Smooth muscle cell of the brain vasculature (primary cell): ENCODE measurements around the gene EXOC3L1.

Source experiments
- DNase-seq: peaks from one replicate; pipeline ENCODE4 v3.0.0-alpha.2; 2012; ENCODE audit warnings: low read depth, low spot score

EXOC3L1 gene

GRCh38 chr16:67199011-67199807 is 9.3 kb upstream of the EXOC3L1 start, which contains the start of gene ELMO3:
Gene ELMO3, plus strand, starts transcription at chr16:67199131. Its CDS starts 196 bp downstream, at chr16:67199327.
- no peak for DNase-seq

DNA sequence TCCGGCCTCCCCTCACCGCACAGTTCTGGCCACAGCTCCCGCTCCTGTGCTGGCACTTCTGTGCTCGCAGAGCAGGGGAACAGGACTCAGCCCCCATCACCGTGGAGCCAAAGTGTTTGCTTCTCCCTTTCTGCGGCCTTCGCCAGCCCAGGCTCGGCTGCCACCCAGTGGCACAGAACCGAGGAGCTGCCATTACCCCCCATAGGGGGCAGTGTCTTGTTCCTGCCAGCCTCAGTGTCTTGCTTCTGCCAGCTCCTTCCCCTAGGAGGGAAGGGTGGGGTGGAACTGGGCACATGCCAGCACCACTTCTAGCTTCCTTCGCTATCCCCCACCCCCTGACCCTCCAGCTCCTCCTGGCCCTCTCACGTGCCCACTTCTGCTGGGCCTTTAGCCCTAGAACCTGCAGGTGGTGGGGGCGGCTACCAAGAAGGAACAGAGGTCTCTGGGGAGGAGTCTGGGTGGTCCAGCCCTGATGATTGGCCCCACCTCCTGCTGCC is 8.3 kb upstream of the EXOC3L1 start:
- DNase-seq = no peak

DNA sequence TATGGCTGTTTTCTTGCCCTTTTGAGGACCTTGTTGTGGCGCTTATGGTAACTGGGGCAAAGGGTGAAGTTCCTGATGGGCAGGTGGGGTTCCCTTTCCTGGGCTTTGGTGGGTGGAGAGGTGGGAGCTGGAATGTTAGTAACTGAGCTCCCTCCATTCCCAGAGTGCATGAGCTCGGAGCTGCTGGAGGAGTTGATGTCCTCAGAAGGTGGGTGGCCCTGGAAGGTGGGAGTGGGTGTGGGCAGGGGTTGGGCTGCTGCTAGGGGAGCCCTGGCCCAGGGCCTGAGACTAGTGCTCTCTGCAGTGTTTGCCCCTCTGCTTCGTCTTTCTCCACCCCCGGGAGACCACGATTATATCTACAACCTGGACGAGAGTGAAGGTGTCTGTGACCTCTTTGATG is 7.8 kb upstream of the EXOC3L1 start:
- no peak for DNase-seq

- DNase-seq = no peak
These were observed 6.9 kb upstream of the EXOC3L1 start for GRCh38 chr16:67196881-67197280.

DNA sequence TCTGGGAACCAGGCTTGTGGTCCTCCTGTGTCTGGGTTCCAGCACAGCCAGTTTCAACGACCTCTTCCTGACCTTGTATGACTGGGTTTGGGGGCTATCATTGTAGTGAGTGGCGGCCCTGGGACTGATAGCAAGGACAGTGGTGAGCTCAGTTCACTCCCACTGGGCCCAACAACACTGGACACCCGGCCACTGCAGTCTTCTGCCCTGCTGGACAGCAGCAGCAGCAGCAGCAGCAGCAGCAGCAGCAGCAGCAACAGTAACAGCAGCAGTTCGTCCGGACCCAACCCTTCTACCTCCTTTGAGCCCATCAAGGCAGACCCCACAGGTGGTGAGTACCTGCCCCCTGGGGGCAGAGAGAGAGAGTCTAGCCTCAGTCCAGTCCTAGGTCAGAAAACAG is 5.7 kb upstream of the EXOC3L1 start:
- no peak for DNase-seq

DNA sequence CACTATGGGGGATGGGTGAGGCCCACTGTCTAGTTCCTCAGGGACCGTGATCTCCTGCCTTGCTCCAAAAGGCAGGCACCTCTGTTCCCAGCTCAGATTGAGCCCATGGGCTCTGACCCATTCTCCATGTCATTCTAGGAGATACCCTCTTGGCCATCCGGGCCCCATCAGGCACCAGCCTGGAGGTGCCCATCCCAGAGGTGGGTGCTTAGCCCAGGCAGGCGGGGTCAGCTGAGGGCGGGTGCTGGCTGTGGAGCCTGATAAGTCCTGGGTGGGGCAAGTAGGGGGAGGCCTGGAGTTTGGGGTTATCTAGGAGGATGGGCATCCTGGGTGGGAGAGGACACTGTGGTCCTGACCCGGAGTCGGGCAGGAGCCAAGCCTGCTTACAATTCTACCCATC is 4.3 kb upstream of the EXOC3L1 start:
- DNase-seq = no peak

- no peak for DNase-seq
These were observed 3.6 kb upstream of the EXOC3L1 start for GRCh38 chr16:67193536-67193935.

DNA sequence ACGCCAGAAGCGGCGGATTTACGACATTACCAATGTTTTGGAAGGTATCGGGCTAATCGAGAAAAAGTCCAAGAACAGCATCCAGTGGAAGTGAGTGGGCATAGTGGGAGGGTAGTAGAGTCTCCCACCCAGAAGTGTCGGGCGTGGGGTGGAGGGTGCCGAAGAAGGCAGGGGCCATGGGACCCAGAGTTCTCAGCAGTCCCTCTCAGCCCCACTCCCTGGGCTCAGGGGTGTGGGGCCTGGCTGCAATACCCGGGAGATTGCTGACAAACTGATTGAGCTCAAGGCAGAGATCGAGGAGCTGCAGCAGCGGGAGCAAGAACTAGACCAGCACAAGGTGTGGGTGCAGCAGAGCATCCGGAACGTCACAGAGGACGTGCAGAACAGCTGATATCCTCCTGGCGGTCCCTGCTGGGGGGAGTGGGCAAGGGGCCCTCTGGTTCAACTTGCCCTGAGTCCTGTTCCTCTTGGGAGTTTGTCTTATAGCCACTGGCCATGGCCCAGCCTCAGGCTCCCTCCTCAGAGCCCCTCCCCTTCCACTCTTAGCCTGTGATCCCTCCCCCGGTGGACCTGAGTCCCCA is 2.9 kb upstream of the EXOC3L1 start:
- no peak for DNase-seq

DNA sequence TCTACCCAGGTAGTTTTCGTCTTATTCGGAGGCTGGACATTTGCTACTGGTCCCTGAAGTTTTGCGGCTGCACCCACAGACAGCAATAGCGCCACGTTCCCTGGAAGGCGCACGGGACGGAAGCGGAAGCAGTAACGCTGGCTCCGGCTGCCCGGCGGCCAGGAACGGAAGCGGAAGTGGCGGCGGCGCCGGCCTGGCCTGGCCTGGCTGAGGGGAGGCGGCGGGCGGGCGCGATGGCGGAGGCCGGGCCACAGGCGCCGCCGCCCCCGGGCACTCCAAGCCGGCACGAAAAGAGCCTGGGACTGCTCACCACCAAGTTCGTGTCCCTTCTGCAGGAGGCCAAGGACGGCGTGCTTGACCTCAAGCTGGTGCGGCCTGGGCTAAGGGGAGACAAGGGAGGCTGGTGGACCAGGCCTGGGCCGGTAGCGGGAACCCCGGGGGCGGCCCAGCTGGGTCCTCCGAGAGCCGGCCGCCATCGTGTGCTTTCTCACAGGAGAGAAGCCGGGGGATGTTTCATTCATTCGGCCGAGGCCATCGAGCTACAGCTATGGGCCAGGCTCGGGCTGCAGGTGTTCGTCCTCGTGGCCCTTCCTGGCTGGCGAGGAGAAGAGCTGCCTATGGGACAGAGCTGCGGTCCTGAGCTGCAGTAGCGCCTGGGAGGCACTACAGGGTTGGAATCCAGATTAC is 2.2 kb upstream of the EXOC3L1 start, which contains the start of gene E2F4:
TSS of gene E2F4 (plus strand) at position 161 of the 687 bp plus-strand sequence. CDS start at position 234, 73 bp downstream.
- peak; percentile 74 for DNase-seq

DNA sequence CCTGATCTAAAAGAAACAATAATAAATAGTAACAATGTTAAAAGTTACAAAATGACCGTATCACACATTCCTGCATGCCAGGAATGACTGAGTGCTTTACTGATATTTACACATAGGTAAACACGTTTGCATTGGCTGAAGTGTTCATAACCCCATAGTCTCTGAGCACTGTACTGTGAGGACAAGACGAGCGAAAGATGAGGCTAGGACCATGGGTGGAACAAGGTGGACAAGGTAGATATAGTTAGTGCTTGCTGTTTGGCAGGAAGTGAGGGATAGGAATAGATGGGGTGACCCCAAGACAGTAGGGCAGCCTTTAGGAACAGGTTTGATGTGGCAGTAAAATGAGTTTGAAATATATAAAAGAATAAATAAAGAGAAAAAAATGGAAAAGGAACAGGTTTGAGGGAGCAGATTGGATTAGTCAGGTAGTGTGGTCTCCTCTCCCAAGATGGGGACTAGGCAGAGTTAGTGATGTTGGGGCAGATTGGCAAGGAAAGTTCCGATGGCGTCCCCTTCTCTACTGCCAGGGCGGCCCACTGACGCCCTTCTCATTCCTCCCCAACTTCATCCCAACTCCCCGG is 1.6 kb upstream of the EXOC3L1 start:
- DNase-seq = no peak

DNA sequence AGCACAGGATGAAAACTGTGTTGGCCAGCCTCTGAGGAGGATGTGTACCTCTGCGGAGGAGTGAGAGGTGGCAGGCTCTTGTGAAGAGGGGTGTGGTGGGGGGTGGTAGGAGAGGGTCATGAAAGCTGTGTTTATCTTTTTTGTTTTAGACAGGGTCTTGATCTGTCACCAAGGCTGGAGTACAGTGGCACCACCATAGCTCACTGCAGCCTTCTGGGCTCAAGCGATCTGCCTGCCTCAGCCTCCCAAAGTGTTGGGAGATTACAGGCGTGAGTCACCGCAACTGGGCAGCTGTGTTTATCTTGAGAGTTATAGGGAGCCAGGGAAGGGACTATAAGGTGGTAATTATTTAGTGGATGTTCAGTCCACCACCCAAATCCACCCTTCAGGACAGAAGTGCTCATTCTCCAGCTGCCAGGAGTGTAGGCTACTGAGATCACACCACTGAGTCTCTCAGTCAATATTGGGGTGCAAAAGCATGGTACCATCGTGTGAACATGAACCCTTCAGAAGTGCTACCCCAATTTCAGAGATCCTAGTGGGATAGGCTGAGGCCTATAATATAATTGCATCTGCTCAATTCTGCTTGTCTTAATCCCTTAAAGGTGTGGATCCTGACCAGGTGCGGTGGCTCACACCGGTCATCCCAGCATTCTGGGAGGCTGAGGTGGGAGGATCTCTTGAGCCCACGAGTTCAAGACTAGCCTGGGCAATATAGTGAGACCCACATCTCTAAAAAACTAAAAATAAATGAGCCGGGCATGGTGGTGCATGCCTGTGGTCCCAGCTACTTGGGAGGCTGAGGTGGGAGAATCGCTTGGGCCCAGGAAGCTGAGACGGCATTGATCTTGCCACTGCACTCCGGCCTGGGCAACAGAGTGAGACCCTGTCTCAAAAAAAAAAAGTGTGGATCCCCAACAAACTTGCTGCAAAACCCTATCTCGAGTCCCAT is 788 bp upstream of the EXOC3L1 start:
- no peak for DNase-seq

GRCh38 chr16:67188798-67189197 is 1.1 kb downstream of the EXOC3L1 start:
- DNase-seq = no peak

DNA sequence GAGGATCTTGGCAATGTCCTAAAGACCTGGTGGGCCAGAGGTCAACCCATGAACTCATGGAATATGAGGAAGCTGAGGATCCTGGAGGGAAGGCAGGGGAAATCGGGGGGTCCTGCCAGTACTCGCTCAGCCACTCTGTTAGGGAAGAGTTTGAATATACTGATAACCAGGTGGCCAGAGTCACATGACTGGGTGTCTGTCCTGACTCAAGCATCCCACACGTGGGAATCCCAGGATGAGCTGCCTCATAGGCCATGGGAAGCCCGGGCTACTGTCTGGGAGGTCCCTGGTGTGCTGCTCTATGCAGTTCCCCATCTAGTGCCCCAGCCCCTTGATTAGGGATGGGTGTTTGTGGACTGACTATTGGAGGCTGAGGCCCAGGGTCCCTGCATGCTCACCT is 1.6 kb downstream of the EXOC3L1 start:
- no peak for DNase-seq

DNA sequence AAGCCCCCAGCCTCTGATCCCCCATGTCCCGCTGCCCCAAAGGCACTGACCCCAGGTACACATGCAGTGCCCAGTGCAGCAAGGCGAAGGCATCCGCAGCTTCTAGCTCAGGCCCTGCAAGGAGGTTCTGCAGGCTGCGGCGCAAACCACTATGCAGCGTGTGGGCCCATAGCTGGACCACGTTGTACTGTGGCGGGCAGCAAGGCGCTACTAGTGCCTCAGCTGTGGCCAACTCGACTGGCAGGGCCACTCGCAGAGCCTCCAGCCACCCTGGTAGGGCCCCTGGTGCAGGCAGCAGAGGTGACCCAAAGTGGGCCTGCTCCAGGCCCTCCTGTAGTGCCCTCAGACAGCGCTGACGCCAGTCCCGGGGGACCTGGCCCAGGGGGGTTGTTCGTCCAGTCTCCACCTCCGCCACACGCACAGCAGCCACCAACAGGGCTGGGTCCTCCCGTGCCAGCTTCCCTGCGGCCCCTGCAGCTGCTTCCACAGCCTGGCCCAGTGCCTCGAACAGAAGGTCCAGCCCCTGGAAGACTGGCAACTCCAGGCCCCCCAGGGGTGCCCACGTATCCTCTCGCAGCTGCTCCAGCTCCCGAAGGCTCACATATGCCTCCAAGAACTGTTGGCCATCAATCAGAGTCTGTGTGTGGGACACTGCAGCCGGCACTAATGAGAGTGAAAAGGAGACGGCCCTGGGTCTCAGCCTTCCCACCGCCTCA is 2.6 kb downstream of the EXOC3L1 start:
- no peak for DNase-seq

DNA sequence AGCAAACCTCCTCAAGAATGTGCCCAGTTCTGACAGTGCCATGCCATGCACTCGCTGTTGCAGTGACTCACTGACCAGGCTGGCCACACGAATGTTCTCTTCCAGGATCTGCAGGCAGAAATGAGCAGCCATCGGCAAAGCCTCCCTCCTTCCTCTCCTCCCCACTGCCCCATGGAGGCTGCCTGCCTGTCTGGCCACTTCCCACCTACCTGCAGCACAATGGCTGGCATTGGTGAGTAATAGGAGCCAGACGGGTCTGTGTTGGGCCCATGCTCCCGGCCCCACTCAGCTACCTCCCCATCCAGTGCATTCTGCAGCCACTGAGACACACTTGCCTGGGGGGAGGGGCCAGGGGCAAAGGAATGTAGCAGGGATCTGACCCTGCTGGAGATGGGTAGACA is 3.4 kb downstream of the EXOC3L1 start:
- no peak for DNase-seq

- DNase-seq = no peak
These were observed 4.2 kb downstream of the EXOC3L1 start for GRCh38 chr16:67185651-67186134.

DNA sequence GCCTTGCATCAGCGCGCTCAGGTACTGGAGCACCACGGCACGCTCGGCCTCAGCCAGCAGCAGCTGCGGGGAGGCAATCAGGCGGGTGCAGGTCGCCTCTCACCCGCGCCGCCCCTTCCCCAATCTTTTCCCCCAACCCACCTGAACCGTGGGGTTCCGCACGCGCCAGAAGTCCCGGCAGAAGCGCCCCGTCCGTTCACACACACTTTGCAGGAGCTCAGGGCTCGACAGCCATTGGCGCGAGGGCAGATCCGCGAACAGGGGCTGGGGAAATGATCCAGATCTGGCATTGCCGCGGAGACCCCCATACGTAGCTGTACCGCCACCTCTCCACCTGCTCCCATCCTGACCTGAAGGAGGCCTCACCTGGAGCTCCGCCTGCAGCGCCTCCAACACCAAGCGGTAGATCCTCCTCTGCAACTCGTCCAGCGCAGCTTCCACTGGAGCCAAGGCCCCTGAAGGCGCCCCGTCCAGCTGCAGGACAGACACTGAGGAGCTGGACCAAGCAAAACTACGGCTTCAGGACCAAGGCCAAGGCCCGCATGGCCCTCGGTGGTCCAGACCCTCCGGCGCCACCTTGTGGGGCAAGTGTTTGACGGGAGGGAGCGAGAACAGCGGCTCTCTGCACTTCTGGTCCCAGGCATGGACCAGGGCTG is 4.8 kb downstream of the EXOC3L1 start:
- peak; percentile 78 for DNase-seq

GRCh38 chr16:67184453-67184994 is 5.4 kb downstream of the EXOC3L1 start:
- no peak for DNase-seq
